ENCODE measurements around the gene CRADD.
A peak's percentile ranks its signal among the peaks of the same experiment; 100 is the strongest.

The CRADD gene

GRCh38 chr12:93894391-93895088, 217.4 kb downstream of the CRADD start:
- Histone ChIP-seq H3K27ac (no peak overlapping the region), H3K27me3 (ENCODE audit: control insufficient read depth, insufficient read depth, low read length) (no peaks in the 10 kb centered on the region), H2AFZ (peak overlapping the region; percentile 13), H3K36me3 (ENCODE audit: control insufficient read depth, insufficient read depth, low read length) (no peaks in the 10 kb centered on the region), H3K9me3 (ENCODE audit: control insufficient read depth, low read length) (no peaks in the 10 kb centered on the region), H3K4me3 (ENCODE audit: low read depth, low read length) (no peak overlapping the region), H3K79me2 (no peaks in the 10 kb centered on the region), H3K9ac (no peak overlapping the region), H3K4me2 (ENCODE audit: low read length) (no peak overlapping the region), H3K4me1 (peaks cover 6% of the 10 kb centered on the region)
- TF ChIP-seq, protein P1, sequence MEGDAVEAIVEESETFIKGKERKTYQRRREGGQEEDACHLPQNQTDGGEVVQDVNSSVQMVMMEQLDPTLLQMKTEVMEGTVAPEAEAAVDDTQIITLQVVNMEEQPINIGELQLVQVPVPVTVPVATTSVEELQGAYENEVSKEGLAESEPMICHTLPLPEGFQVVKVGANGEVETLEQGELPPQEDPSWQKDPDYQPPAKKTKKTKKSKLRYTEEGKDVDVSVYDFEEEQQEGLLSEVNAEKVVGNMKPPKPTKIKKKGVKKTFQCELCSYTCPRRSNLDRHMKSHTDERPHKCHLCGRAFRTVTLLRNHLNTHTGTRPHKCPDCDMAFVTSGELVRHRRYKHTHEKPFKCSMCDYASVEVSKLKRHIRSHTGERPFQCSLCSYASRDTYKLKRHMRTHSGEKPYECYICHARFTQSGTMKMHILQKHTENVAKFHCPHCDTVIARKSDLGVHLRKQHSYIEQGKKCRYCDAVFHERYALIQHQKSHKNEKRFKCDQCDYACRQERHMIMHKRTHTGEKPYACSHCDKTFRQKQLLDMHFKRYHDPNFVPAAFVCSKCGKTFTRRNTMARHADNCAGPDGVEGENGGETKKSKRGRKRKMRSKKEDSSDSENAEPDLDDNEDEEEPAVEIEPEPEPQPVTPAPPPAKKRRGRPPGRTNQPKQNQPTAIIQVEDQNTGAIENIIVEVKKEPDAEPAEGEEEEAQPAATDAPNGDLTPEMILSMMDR (IDR thresholded peaks at IDR 0.05), result no peak

DNA sequence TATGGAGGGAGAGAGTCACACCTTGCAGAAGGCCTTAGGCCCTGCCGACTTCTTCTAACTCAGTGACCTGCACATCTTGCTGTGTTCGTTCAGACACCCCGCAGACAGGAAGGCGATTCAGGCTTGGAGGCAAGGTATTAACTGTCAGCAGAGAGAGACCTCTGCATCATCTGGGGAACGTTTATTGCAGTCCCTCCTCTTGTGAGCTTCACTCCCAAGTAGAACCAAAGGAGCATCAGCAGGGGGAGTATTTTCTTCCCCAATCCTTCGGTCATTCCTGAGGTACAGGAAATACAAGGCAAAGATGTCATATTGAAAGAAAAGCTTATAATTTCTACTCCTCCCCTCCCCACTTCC, 217.9 kb downstream of the CRADD start:
- TF ChIP-seq, protein P1 (IDR thresholded peaks at IDR 0.05), result no peak
- peaks cover 6% of the 10 kb centered on the region for H3K4me1 ChIP-seq
- no peak overlapping the region for H3K4me3 ChIP-seq (ENCODE audit: low read depth, low read length)

DNA sequence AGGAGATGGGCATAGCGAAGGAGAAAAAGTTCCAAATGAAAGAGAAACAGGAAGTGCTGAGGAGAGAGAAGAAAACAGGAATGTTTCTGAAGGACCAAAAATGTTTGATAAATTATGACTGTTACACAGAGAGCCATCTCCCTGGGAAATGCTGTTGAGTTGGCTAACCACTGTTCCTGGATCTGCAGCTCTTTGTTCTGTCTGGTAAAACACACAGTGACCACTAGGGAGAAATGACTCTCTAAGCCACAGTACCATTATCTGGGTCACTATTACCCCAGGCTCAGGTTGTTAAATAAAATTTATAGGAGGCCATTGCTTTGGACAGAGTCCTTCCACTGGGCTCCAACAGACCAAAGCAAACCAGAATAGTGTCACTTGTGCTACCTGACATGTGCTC, 219.3 kb downstream of the CRADD start:
- no peaks in the 10 kb centered on the region for H3K79me2 ChIP-seq
- TF ChIP-seq, protein P1 (IDR thresholded peaks at IDR 0.05), result no peak
- no peak overlapping the region for H3K4me2 ChIP-seq (ENCODE audit: low read length)
- no peaks in the 10 kb centered on the region for H3K27me3 ChIP-seq (ENCODE audit: control insufficient read depth, insufficient read depth, low read length)
- H3K36me3 ChIP-seq (ENCODE audit: control insufficient read depth, insufficient read depth, low read length), result no peaks in the 10 kb centered on the region
- peaks cover 6% of the 10 kb centered on the region for H3K4me1 ChIP-seq
- H3K9me3 ChIP-seq (ENCODE audit: control insufficient read depth, low read length), result no peaks in the 10 kb centered on the region
- H2AFZ ChIP-seq, result no peak overlapping the region
- H3K9ac ChIP-seq, result no peak overlapping the region
- H3K27ac ChIP-seq, result no peak overlapping the region
- H3K4me3 ChIP-seq (ENCODE audit: low read depth, low read length), result no peak overlapping the region

More for the DNA sequence above, 217.9 kb downstream of the CRADD start:
- H3K4me2 ChIP-seq (ENCODE audit: low read length), result no peak overlapping the region
- no peak overlapping the region for H3K27ac ChIP-seq
- H3K9me3 ChIP-seq (ENCODE audit: control insufficient read depth, low read length), result no peaks in the 10 kb centered on the region
- H2AFZ ChIP-seq, result peak overlapping the region; percentile 13
- no peaks in the 10 kb centered on the region for H3K27me3 ChIP-seq (ENCODE audit: control insufficient read depth, insufficient read depth, low read length)
- no peaks in the 10 kb centered on the region for H3K36me3 ChIP-seq (ENCODE audit: control insufficient read depth, insufficient read depth, low read length)
- H3K9ac ChIP-seq, result no peak overlapping the region
- no peaks in the 10 kb centered on the region for H3K79me2 ChIP-seq

GRCh38 chr12:93896952-93897351, 219.8 kb downstream of the CRADD start:
- no peaks in the 10 kb centered on the region for H3K9me3 ChIP-seq (ENCODE audit: control insufficient read depth, low read length)
- no peak overlapping the region for H3K27ac ChIP-seq
- no peaks in the 10 kb centered on the region for H3K36me3 ChIP-seq (ENCODE audit: control insufficient read depth, insufficient read depth, low read length)
- no peak overlapping the region for H2AFZ ChIP-seq
- no peaks in the 10 kb centered on the region for H3K27me3 ChIP-seq (ENCODE audit: control insufficient read depth, insufficient read depth, low read length)
- H3K4me2 ChIP-seq (ENCODE audit: low read length), result no peak overlapping the region
- no peak overlapping the region for H3K9ac ChIP-seq
- no peaks in the 10 kb centered on the region for H3K79me2 ChIP-seq
- no peak overlapping the region for H3K4me3 ChIP-seq (ENCODE audit: low read depth, low read length)
- H3K4me1 ChIP-seq, result peaks cover 6% of the 10 kb centered on the region
- TF ChIP-seq, protein P1 (IDR thresholded peaks at IDR 0.05), result no peak

GRCh38 chr12:93901739-93902138, 224.6 kb downstream of the CRADD start:
- Histone ChIP-seq H3K4me3 (ENCODE audit: low read depth, low read length) (no peak overlapping the region), H3K79me2 (no peaks in the 10 kb centered on the region), H3K9ac (no peak overlapping the region), H3K4me2 (ENCODE audit: low read length) (no peak overlapping the region), H3K4me1 (peaks cover 6% of the 10 kb centered on the region), H3K9me3 (ENCODE audit: control insufficient read depth, low read length) (no peaks in the 10 kb centered on the region), H2AFZ (no peak overlapping the region), H3K36me3 (ENCODE audit: control insufficient read depth, insufficient read depth, low read length) (no peaks in the 10 kb centered on the region), H3K27me3 (ENCODE audit: control insufficient read depth, insufficient read depth, low read length) (no peaks in the 10 kb centered on the region), H3K27ac (no peak overlapping the region)
- TF ChIP-seq, protein P1 (IDR thresholded peaks at IDR 0.05), result no peak

Measured in parathyroid adenoma (tissue), 2 donors.